ENCODE data around the gene LRP1.
A peak's percentile ranks its signal among the peaks of the same experiment; 100 is the strongest.

Gene LRP1

GRCh38 chr12:57135527-57136326 is 7.4 kb downstream of the LRP1 start:
- H3K27me3 ChIP-seq (ENCODE audit: control insufficient read depth in 2 of 2, insufficient read depth in 2 of 2, low read length in 2 of 2), result no peaks in the 10 kb centered on the region
- H3K9ac ChIP-seq (ENCODE audit: low read depth in 1 of 2, low read length in 2 of 2), result peak overlapping the region in 1 of 2 donors; percentile 24

GRCh38 chr12:57138526-57139272 is 10.4 kb downstream of the LRP1 start:
- H3K4me3 ChIP-seq (ENCODE audit: low read length in 2 of 2), result peak overlapping the region in 1 of 2 donors; percentile 1
- no peak overlapping the region for H3K9ac ChIP-seq (ENCODE audit: low read depth in 1 of 2, low read length in 2 of 2)
- H3K27me3 ChIP-seq (ENCODE audit: control insufficient read depth in 2 of 2, insufficient read depth in 2 of 2, low read length in 2 of 2), result no peaks in the 10 kb centered on the region
- no peaks in the 10 kb centered on the region for H3K9me3 ChIP-seq (ENCODE audit: control insufficient read depth in 2 of 2, low read length in 2 of 2)
- H3K36me3 ChIP-seq (ENCODE audit: control insufficient read depth in 2 of 2, insufficient read depth in 2 of 2, low read length in 2 of 2), result peaks cover 22 to 30% of the 10 kb centered on the region in 2 donors
- peak overlapping the region; percentile 38 to 56 for H3K27ac ChIP-seq (ENCODE audit: low read depth in 2 of 2, low read length in 2 of 2)
- peaks cover 19% of the 10 kb centered on the region in 2 donors for H3K4me1 ChIP-seq (ENCODE audit: control insufficient read depth in 2 of 2, insufficient read depth in 2 of 2, low read length in 2 of 2)

More at GRCh38 chr12:57135527-57136326, 7.4 kb downstream of the LRP1 start:
- H3K36me3 ChIP-seq (ENCODE audit: control insufficient read depth in 2 of 2, insufficient read depth in 2 of 2, low read length in 2 of 2), result peaks cover 5 to 9% of the 10 kb centered on the region in 2 donors
- peaks cover 35 to 44% of the 10 kb centered on the region in 2 donors for H3K4me1 ChIP-seq (ENCODE audit: control insufficient read depth in 2 of 2, insufficient read depth in 2 of 2, low read length in 2 of 2)
- H3K9me3 ChIP-seq (ENCODE audit: control insufficient read depth in 2 of 2, low read length in 2 of 2), result no peaks in the 10 kb centered on the region
- peak overlapping the region; percentile 72 to 82 for H3K27ac ChIP-seq (ENCODE audit: low read depth in 2 of 2, low read length in 2 of 2)
- H3K4me3 ChIP-seq (ENCODE audit: low read length in 2 of 2), result no peak overlapping the region

GRCh38 chr12:57139796-57140649 is 11.7 kb downstream of the LRP1 start:
- H3K36me3 ChIP-seq (ENCODE audit: control insufficient read depth in 2 of 2, insufficient read depth in 2 of 2, low read length in 2 of 2), result peaks cover 28 to 43% of the 10 kb centered on the region in 2 donors

GRCh38 chr12:57141249-57141648 is 13.0 kb downstream of the LRP1 start:
- H3K4me3 ChIP-seq (ENCODE audit: low read length in 2 of 2), result no peak overlapping the region
- no peaks in the 10 kb centered on the region for H3K27me3 ChIP-seq (ENCODE audit: control insufficient read depth in 2 of 2, insufficient read depth in 2 of 2, low read length in 2 of 2)
- H3K4me1 ChIP-seq (ENCODE audit: control insufficient read depth in 2 of 2, insufficient read depth in 2 of 2, low read length in 2 of 2), result peaks cover 23 to 30% of the 10 kb centered on the region in 2 donors
- H3K9ac ChIP-seq (ENCODE audit: low read depth in 1 of 2, low read length in 2 of 2), result no peak overlapping the region
- H3K36me3 ChIP-seq (ENCODE audit: control insufficient read depth in 2 of 2, insufficient read depth in 2 of 2, low read length in 2 of 2), result peaks cover 38 to 54% of the 10 kb centered on the region in 2 donors
- H3K9me3 ChIP-seq (ENCODE audit: control insufficient read depth in 2 of 2, low read length in 2 of 2), result no peaks in the 10 kb centered on the region
- H3K27ac ChIP-seq (ENCODE audit: low read depth in 2 of 2, low read length in 2 of 2), result no peak overlapping the region

More at GRCh38 chr12:57139796-57140649, 11.7 kb downstream of the LRP1 start:
- Histone ChIP-seq H3K4me1 (ENCODE audit: control insufficient read depth in 2 of 2, insufficient read depth in 2 of 2, low read length in 2 of 2) (peaks cover 16 to 19% of the 10 kb centered on the region in 2 donors), H3K27ac (ENCODE audit: low read depth in 2 of 2, low read length in 2 of 2) (no peak overlapping the region), H3K4me3 (ENCODE audit: low read length in 2 of 2) (no peak overlapping the region), H3K9ac (ENCODE audit: low read depth in 1 of 2, low read length in 2 of 2) (no peak overlapping the region), H3K9me3 (ENCODE audit: control insufficient read depth in 2 of 2, low read length in 2 of 2) (no peaks in the 10 kb centered on the region), H3K27me3 (ENCODE audit: control insufficient read depth in 2 of 2, insufficient read depth in 2 of 2, low read length in 2 of 2) (no peaks in the 10 kb centered on the region)

- Histone ChIP-seq H3K36me3 (ENCODE audit: control insufficient read depth in 2 of 2, insufficient read depth in 2 of 2, low read length in 2 of 2) (peaks cover 38 to 54% of the 10 kb centered on the region in 2 donors), H3K27me3 (ENCODE audit: control insufficient read depth in 2 of 2, insufficient read depth in 2 of 2, low read length in 2 of 2) (no peaks in the 10 kb centered on the region), H3K9me3 (ENCODE audit: control insufficient read depth in 2 of 2, low read length in 2 of 2) (no peaks in the 10 kb centered on the region), H3K9ac (ENCODE audit: low read depth in 1 of 2, low read length in 2 of 2) (no peak overlapping the region), H3K27ac (ENCODE audit: low read depth in 2 of 2, low read length in 2 of 2) (no peak overlapping the region), H3K4me3 (ENCODE audit: low read length in 2 of 2) (no peak overlapping the region), H3K4me1 (ENCODE audit: control insufficient read depth in 2 of 2, insufficient read depth in 2 of 2, low read length in 2 of 2) (peaks cover 31 to 35% of the 10 kb centered on the region in 2 donors)
Observed at GRCh38 chr12:57142121-57142520, 13.8 kb downstream of the LRP1 start.

- H3K9me3 ChIP-seq (ENCODE audit: control insufficient read depth in 2 of 2, low read length in 2 of 2), result no peaks in the 10 kb centered on the region
- H3K27ac ChIP-seq (ENCODE audit: low read depth in 2 of 2, low read length in 2 of 2), result no peak overlapping the region
- H3K36me3 ChIP-seq (ENCODE audit: control insufficient read depth in 2 of 2, insufficient read depth in 2 of 2, low read length in 2 of 2), result peaks cover 38 to 54% of the 10 kb centered on the region in 2 donors
- no peak overlapping the region for H3K4me3 ChIP-seq (ENCODE audit: low read length in 2 of 2)
- H3K9ac ChIP-seq (ENCODE audit: low read depth in 1 of 2, low read length in 2 of 2), result no peak overlapping the region
- H3K27me3 ChIP-seq (ENCODE audit: control insufficient read depth in 2 of 2, insufficient read depth in 2 of 2, low read length in 2 of 2), result no peaks in the 10 kb centered on the region
- H3K4me1 ChIP-seq (ENCODE audit: control insufficient read depth in 2 of 2, insufficient read depth in 2 of 2, low read length in 2 of 2), result peaks cover 37 to 40% of the 10 kb centered on the region in 2 donors
Observed at GRCh38 chr12:57142727-57143126, 14.4 kb downstream of the LRP1 start.

- peaks cover 37 to 40% of the 10 kb centered on the region in 2 donors for H3K4me1 ChIP-seq (ENCODE audit: control insufficient read depth in 2 of 2, insufficient read depth in 2 of 2, low read length in 2 of 2)
- peaks cover 38 to 56% of the 10 kb centered on the region in 2 donors for H3K36me3 ChIP-seq (ENCODE audit: control insufficient read depth in 2 of 2, insufficient read depth in 2 of 2, low read length in 2 of 2)
- H3K9ac ChIP-seq (ENCODE audit: low read depth in 1 of 2, low read length in 2 of 2), result no peak overlapping the region
- H3K27ac ChIP-seq (ENCODE audit: low read depth in 2 of 2, low read length in 2 of 2), result no peak overlapping the region
- no peak overlapping the region for H3K4me3 ChIP-seq (ENCODE audit: low read length in 2 of 2)
- H3K9me3 ChIP-seq (ENCODE audit: control insufficient read depth in 2 of 2, low read length in 2 of 2), result no peaks in the 10 kb centered on the region
- H3K27me3 ChIP-seq (ENCODE audit: control insufficient read depth in 2 of 2, insufficient read depth in 2 of 2, low read length in 2 of 2), result no peaks in the 10 kb centered on the region
Observed at GRCh38 chr12:57143454-57143853, 15.2 kb downstream of the LRP1 start.

GRCh38 chr12:57145460-57146059 is 17.3 kb downstream of the LRP1 start:
- no peak overlapping the region for H3K9ac ChIP-seq (ENCODE audit: low read depth in 1 of 2, low read length in 2 of 2)
- H3K36me3 ChIP-seq (ENCODE audit: control insufficient read depth in 2 of 2, insufficient read depth in 2 of 2, low read length in 2 of 2), result peaks cover 34 to 47% of the 10 kb centered on the region in 2 donors
- H3K9me3 ChIP-seq (ENCODE audit: control insufficient read depth in 2 of 2, low read length in 2 of 2), result no peaks in the 10 kb centered on the region
- H3K4me1 ChIP-seq (ENCODE audit: control insufficient read depth in 2 of 2, insufficient read depth in 2 of 2, low read length in 2 of 2), result peaks cover 48 to 52% of the 10 kb centered on the region in 2 donors
- no peak overlapping the region for H3K4me3 ChIP-seq (ENCODE audit: low read length in 2 of 2)
- peak overlapping the region; percentile 85 to 93 for H3K27ac ChIP-seq (ENCODE audit: low read depth in 2 of 2, low read length in 2 of 2)
- no peaks in the 10 kb centered on the region for H3K27me3 ChIP-seq (ENCODE audit: control insufficient read depth in 2 of 2, insufficient read depth in 2 of 2, low read length in 2 of 2)

- H3K27me3 ChIP-seq (ENCODE audit: control insufficient read depth in 2 of 2, insufficient read depth in 2 of 2, low read length in 2 of 2), result no peaks in the 10 kb centered on the region
- H3K9me3 ChIP-seq (ENCODE audit: control insufficient read depth in 2 of 2, low read length in 2 of 2), result no peaks in the 10 kb centered on the region
- peak overlapping the region in 1 of 2 donors; percentile 34 for H3K9ac ChIP-seq (ENCODE audit: low read depth in 1 of 2, low read length in 2 of 2)
- H3K4me3 ChIP-seq (ENCODE audit: low read length in 2 of 2), result no peak overlapping the region
- H3K36me3 ChIP-seq (ENCODE audit: control insufficient read depth in 2 of 2, insufficient read depth in 2 of 2, low read length in 2 of 2), result peaks cover 34 to 48% of the 10 kb centered on the region in 2 donors
- H3K27ac ChIP-seq (ENCODE audit: low read depth in 2 of 2, low read length in 2 of 2), result peak overlapping the region; percentile 85 to 93
- H3K4me1 ChIP-seq (ENCODE audit: control insufficient read depth in 2 of 2, insufficient read depth in 2 of 2, low read length in 2 of 2), result peaks cover 53 to 55% of the 10 kb centered on the region in 2 donors
Observed at GRCh38 chr12:57146092-57146491, 17.8 kb downstream of the LRP1 start.

All from mucosa of rectum (tissue), 2 donors.